Stimulated activated naive CD8-positive, alpha-beta T cell treated with anti-CD3 and anti-CD28 coated beads, Interleukin-15, Interleukin-2, amounts not matched to agents 100 U/mL and 50 U/mL, for 24 hours (primary cell): Measurements from ENCODE around the gene ZNF358.
"Not testable (repeated sequence)": the region's sequence is repeated elsewhere in the genome, so short reads cannot be mapped to it uniquely, and the experiment has no call there.

Experiments
- ATAC-seq: fragments of 150-1000 bp; cut with Tn5 transposase; one replicate; pipeline ENCODE4 v1.10.0; 2021
- DNase-seq: peaks from one replicate; pipeline ENCODE4 v3.0.0; 2021

The ZNF358 gene

DNA sequence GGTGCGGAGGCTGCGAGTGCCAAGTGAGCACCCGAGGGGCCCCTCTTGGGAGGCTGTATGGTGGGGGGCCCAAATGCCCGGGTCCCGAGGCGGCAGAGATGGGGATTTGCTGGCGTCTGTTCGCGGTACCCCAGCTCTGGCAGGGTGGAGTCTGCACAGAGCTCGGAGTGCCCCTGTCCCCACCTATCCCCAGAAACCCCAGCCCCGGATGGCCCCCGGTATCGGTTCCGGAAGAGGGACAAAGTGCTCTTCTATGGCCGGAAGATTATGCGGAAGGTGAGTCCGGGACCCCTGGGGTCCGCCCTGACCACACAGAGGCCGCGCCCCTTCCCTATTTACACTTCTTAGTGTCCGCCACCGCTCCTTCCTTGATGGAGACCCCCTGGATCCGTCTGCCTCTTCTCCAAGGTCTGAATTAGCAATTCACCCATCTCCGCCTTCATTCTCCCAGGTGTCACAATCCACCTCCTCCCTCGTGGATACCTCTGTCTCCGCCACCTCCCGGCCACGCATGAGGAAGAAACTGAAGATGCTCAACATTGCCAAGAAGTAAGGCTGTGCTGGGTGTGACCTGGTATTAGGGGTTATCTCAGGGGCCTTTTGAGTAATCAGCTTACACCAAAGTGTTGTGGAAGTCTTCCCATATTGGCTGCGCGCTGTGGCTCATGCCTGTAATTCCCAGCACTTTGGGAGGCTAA is 20.2 kb downstream of the ZNF358 start:
- ATAC-seq = no peak
- no peak for DNase-seq

DNA sequence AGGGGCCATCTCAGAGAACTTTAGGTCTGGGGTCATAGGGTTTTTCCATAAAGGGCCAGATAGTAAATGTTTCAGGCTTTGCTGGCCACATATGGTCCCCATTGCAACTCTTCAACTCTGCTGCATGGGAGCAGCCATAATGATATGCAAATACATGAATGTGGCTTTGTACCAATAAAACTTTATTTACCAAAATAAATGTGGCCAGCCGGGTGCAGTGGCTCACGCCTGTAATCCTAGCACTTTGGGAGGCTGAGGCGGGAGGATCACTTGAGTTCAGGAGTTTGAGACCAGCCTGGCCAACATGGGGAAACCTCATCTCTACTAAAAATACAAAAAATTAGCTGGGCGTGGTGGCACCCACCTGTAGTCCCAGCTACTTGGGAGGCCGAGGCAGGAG is 23.1 kb downstream of the ZNF358 start:
- ATAC-seq, DNase-seq: not testable (repeated sequence)

DNA sequence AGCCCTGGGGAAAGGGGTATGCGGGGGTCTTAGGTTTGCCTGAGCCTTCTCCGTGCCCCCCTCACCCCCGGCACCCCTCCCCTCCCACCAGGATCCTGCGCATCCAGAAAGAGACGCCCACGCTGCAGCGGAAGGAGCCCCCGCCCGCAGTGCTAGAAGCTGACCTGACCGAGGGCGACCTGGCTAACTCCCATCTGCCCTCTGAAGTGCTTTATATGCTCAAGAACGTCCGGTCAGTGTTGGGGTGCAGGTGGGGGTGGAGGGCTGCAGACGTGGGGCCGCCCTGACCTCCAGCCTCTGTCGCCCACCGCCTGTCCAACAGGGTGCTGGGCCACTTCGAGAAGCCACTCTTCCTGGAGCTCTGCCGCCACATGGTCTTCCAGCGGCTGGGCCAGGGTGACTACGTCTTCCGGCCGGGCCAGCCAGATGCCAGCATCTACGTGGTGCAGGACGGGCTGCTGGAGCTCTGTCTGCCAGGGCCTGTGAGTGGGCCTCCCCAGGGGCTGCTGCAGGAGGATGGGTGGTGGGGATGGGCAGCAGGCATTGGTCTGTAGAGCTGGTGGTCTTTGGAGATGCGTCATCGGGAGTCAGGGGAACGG is 24.0 kb downstream of the ZNF358 start:
- ATAC-seq (no peak), DNase-seq (no peak)

DNA sequence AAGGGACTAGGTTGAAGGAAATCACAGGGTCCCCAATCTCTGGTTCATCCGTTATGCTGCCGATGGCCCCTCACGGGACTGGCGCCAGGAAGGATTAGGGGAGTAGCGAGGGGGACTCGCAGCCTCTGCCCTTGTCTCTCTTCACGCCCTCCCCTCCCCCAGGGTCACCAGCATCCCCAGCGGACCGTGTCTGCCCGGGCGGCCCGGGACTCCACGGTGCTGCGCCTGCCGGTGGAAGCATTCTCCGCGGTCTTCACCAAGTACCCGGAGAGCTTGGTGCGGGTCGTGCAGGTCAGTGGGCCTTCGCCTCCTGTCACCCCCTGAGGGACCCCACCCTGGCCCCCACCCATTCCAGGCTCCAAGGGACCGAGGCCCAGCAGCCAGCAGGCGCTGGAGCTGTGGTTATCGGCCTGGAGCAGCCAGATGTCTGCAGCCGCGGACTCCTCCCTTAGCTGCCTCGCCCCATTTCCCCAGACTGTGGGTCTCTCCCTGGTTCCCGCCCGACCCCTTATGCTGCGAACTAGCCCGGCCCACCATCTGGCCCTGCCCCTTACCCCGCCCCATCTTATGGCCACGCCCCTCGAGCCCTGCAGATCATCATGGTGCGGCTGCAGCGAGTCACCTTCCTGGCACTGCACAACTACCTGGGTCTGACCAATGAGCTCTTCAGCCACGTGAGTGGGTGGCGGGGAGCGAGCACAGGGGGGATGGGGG is 25.0 kb downstream of the ZNF358 start:
- DNase-seq = peak; percentile 67
- peak; percentile 62 for ATAC-seq

DNA sequence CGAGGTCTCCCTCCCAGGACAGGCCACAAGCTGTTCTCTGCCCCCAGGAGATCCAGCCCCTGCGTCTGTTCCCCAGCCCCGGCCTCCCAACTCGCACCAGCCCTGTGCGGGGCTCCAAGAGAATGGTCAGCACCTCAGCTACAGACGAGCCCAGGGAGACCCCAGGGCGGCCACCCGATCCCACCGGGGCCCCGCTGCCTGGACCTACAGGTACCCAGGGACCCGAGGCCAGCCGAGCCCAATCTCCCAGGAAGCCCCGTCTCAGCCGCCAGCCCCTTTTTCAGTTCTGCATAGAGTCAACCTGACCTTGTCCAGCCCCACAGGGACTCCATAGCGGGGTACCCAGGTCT is 25.5 kb downstream of the ZNF358 start:
- ATAC-seq (no peak), DNase-seq (no peak)

DNA sequence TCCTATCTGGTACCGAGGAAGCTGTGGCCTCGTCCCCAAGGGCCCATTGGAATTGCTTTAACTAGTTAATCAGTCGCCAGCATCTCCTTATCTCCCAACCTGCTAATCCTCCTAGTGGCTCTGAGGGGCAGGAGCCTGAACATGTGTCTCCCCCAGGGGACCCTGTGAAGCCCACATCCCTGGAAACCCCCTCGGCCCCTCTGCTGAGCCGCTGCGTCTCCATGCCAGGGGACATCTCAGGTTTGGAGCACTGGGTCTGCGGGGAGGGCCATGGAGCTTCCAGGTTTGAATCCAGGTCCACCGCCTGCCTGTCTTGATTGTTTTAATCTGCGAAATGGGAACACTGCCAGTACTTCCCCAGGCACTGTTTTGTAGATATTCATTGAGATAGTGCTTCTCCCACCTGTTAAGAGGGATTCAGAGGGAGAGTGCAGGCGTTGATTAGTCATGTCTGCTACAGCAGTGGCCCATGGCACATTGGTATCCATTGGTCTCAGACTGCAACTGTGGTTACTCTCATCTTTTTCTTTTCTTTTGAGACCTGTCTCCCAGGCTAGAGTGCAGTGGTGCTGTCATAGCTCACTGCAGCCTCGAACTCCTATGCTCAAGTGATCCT is 26.0 kb downstream of the ZNF358 start:
- no peak for ATAC-seq
- no peak for DNase-seq

DNA sequence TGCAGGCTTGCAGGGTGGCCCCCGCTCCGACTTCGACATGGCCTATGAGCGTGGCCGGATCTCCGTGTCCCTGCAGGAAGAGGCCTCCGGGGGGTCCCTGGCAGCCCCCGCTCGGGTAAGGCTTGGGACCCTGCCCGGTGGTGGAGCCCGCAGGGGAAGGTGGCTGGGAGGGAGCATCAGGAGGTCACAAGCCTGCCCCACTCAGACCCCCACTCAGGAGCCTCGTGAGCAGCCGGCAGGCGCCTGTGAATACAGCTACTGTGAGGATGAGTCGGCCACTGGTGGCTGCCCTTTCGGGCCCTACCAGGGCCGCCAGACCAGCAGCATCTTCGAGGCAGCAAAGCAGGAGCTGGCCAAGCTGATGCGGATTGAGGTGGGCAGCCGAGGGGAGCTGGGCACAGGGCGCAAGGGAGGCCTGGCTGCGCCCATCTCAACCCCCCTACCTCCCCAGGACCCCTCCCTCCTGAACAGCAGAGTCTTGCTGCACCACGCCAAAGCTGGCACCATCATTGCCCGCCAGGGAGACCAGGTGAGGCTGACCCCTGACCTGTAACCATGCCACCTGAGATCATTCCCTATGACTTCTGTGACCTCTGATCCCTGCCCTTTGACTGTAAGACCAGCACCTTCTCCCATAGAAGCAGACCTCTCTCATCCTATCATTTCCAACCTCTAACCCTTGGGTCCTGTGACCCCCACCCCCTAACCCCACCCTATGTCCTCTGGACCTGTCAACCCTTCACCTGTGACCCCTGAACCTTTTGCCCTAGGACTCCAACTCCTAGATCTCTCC is 26.8 kb downstream of the ZNF358 start:
- ATAC-seq = no peak
- no peak for DNase-seq

DNA sequence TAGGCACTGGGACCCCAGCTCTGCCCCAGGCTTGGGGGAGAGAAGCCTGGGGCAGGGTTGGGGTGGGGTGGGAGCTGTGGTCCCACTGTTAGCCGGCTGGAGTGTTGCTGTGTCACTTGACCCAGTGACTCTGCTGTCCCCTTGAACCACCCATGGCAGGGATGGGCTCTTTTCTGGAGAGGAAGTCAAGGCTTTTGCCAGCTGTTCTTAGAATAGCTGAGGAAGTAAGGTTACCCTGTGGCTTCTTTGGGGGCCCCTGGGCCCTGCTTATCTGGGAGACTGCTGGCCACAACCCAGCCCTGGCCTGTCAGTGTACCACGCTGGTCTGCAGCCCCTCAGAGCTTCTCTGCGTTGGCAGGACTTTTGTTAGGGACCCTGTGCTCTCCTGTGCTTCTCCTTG is 28.7 kb downstream of the ZNF358 start:
- DNase-seq (no peak), ATAC-seq (no peak)

DNA sequence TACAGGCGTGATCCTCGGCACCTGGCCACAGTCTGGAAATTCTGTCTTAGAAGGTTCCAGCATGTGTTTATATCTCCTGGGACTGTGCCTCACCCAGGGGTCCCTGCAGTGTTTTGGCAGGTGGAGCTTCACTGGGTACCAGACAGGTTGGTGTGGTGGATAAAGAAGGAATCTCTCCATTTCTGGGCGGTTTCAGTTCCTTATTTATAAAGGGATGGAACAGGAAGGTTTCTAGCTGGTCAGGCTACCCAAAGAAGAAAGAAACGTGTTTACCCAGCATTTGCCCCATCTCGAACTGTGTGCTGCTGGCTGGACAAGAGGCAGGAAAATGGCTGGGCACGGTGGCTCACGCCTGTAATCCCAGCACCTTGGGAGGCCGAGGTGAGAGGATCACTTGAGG is 29.4 kb downstream of the ZNF358 start:
- no peak for DNase-seq
- ATAC-seq = no peak

DNA sequence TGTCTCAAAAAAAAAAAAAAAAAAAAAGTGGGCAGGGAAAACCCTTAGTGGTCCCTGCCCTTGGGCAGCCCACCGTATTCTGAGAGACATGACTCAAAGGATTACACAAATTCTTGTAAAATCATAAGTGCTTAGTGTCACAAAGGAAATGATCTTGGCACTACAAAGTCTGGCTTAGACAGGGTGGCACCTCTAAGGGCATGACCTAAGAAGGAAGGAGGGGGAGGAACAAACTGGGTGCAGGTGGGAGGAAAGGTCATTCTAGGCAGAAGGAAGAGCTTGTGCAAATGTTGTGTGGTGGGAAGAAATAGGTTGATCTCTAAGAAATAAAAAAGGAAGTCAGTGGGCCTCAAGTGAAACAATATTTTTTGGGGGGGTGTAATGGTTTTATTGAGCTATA is 30.0 kb downstream of the ZNF358 start:
- peak; percentile 69 for ATAC-seq
- DNase-seq = no peak

DNA sequence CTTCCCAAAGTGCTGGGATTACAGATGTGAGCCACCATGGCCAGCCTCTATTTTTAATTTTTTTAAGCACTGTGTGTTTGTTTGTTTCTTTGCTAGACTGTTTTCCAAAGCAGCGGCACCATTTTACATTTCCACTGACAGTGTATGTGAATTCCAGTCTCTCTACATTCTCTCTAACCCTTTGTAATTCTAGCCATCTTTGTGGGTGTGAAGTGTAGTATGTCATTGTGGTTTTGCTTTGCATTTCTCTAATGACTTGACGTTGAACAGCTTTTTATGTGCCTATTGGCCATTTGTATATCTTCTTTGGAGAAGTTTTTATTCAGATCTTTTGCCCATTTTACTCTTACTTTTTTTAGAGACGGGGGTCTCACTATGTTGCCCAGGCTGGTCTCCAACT is 31.3 kb downstream of the ZNF358 start:
- DNase-seq (no peak), ATAC-seq (no peak)

DNA sequence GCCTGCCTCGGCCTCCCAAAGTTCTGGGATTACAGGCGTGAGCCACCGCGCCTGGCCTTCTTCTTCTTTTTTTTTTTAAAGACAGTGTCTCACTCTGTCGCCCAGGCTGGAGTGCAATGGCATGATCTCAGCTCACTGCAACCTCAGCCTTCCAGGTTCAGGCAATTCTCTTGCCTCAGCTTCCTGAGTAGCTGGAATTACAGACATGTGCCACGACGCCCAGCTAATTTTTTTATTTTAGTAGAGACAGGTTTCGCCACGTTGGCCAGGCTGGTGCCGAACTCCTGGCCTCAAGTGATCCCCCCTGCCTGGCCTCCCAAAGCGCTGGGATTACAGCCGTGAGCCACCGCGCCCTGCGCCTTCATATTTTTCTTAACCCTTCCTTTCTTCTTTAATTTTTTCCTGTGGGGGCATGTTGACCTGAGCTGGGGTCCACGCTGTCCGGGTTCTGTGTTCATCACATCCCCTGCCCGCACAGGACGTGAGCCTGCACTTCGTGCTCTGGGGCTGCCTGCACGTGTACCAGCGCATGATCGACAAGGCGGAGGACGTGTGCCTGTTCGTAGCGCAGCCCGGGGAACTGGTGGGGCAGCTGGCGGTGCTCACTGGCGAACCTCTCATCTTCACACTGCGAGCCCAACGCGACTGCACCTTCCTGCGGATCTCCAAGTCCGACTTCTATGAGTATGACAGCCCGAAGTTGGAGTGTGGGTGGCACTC is 33.7 kb downstream of the ZNF358 start:
- ATAC-seq (no peak), DNase-seq (no peak)

DNA sequence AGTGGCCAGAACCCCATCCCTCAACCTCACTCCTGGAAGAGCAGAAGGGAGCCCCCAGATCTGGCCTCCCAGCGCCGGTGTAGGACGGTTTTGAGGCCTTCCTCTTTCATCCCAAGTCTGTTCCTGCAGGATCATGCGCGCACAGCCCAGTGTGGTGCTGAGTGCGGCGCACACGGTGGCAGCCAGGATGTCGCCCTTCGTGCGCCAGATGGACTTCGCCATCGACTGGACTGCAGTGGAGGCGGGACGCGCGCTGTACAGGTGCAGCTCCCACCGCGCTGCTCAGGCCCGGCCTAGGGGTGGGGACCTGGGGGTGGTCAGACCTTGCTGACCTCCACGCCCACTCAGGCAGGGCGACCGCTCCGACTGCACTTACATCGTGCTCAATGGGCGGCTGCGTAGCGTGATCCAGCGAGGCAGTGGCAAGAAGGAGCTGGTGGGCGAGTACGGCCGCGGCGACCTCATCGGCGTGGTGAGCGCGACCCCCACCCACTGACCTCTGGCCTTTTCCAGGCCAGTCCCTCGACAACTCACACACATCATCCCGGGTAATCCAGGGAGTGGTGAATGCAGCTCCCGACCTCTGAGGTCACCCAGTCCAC is 34.4 kb downstream of the ZNF358 start:
- ATAC-seq = no peak
- no peak for DNase-seq

DNA sequence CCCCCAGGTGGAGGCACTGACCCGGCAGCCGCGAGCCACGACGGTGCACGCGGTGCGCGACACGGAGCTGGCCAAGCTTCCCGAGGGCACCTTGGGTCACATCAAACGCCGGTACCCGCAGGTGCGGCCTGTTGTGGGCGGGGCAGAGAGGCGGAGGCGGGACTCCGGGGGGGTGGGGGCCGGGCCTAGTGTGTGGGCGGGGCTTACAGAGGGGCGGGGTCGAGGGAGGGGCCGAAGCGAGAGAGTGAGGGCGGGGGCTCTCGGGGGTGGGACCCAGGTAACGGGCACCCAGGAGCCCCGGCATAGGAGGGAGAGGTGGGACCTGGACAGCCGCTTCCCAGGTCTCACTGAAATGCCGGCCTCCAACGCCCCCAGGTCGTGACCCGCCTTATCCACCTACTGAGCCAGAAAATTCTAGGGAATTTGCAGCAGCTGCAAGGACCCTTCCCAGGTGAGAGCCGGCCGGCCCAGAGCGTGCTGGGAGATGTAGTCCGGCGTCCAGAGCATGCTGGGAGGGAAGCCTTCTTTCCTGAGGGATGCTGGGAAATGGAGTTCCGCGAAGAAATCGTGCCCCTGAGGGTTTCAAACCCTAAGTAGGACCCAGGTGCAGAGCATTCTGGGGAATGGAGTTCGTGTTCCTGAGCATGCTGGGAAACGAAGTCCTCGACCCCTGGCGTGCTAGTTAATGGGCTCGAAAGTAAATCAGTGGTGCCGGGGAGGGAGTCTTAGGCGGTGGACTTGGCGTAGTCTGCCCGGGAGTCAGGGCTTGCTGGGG is 35.3 kb downstream of the ZNF358 start:
- DNase-seq (peak; percentile 34), ATAC-seq (peak; percentile 15)

DNA sequence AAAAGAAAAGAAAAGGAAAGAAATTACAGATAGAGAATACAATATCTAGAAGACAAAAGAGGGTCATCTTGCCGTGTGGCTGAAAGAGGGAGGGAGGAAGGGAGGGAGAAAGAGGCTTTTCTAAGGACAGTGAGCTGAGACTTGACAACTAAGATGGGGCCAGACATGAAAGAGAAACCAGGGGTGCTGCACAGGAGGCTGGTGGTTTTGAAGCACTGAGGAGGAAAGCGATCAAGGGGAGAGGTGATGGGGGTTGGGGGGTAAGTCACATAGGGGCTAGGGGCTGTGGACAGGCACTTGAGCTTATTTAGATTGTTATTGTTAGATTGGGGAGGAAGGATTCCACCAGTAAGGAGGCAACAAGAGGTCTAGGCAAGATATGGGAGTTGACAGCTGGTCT is 36.9 kb downstream of the ZNF358 start:
- ATAC-seq (no peak), DNase-seq (no peak)

DNA sequence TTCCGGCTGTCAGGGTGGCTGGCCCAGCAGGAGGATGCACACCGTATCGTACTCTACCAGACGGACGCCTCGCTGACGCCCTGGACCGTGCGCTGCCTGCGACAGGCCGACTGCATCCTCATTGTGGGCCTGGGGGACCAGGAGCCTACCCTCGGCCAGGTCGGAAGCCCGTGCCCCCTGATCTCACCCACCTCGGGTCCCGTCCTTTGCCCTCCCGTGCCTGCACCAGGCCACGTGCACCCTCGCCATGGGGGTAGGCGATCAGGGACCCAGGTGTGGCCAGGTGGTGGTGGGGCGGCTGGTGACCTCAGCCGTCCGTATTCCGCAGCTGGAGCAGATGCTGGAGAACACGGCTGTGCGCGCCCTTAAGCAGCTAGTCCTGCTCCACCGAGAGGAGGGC is 38.7 kb downstream of the ZNF358 start:
- ATAC-seq = no peak

DNA sequence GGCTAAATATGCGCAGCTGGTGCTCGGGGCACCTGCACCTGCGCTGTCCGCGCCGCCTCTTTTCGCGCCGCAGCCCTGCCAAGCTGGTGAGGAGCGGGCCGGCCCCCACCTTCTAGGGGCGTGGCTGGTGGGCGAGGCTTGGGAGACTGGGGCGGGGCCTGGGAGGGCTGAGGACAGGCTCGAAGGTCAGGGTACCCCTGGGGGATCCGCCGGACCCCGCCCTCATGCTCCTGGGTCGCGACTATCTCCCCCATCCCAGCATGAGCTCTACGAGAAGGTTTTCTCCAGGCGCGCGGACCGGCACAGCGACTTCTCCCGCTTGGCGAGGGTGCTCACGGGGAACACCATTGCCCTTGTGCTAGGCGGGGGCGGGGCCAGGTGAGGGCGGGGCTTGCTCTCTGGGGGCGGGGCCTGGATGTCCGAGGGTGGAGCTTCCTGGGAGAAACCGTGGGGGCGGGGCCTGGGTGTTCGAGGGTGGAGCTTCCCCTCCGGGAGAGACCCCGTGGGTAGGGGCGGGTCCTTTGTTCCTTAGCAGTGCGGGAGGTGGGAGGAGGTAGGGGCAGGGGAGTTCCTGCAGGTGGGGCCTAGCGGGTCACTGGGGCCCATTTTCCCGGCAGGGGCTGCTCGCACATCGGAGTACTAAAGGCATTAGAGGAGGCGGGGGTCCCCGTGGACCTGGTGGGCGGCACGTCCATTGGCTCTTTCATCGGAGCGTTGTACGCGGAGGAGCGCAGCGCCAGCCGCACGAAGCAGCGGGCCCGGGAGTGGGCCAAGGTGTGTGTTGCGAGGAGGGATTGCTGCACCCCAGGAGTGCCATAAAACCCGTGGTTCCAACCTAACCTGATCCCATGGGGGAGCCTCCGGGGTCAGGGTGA is 39.3 kb downstream of the ZNF358 start:
- DNase-seq (peak; percentile 58), ATAC-seq (no peak)

More for the DNA sequence above, 38.7 kb downstream of the ZNF358 start:
- no peak for DNase-seq

DNA sequence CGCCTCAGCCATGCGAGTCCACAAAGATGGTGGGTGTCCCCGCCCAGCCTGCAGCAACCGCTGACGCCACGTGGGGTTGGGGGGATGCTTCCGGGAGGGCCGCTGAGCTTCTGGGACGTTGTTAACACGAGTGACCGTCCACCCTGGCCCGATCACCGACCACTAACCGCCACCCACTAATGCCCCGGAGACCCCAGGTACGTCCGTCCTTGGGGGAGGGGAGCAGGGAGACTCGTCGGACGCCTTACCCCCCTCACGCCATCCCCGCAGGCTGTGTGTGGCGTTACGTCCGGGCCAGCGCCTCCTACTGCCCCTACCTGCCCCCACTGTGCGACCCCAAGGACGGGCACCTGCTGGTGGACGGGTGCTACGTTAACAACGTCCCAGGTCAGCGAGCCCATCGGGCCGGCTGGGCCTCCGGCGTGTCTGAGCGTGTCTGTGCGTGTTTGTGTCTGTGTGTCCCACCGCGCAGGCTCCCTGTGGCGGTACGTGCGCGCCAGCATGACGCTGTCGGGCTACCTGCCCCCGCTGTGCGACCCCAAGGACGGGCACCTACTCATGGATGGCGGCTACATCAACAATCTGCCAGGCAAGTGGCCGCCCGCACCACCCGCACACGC is 40.9 kb downstream of the ZNF358 start:
- DNase-seq = no peak
- no peak for ATAC-seq

DNA sequence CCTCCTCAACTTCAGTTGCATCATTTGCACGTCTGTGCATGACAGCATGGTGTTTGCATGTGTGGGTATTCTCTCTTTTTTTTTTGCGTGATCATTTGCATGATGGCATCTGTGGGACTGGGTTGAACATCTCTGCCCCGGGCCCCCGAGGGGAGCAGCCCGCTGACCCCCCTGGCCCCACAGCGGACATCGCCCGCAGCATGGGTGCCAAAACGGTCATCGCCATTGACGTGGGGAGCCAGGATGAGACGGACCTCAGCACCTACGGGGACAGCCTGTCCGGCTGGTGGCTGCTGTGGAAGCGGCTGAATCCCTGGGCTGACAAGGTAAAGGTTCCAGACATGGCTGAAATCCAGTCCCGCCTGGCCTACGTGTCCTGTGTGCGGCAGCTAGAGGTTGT is 42.8 kb downstream of the ZNF358 start:
- DNase-seq (no peak), ATAC-seq (no peak)
